Measurements from ENCODE around the gene CDNF.

The CDNF gene

GRCh38 chr10:14770927-14771326 is 66.9 kb downstream of the CDNF start:
- TF ChIP-seq CTCF (IDR thresholded peaks at IDR 0.05; ENCODE audit: low read length) (no peak), EZH2 (optimal IDR thresholded peaks at IDR 0.05; ENCODE audit: low read depth, low read length) (no peak), EZH2phosphoT487 (IDR thresholded peaks at IDR 0.05; ENCODE audit: low read length) (no peak)
- Histone ChIP-seq H3K27me3 (replicated peaks; ENCODE audit: insufficient read depth, low read length) (no peaks in the 10 kb centered on the region), H4K20me1 (ENCODE audit: insufficient read depth, low read length) (no peaks in the 10 kb centered on the region), H3K9me3 (replicated peaks; ENCODE audit: insufficient read depth, low read length) (no peaks in the 10 kb centered on the region), H2AFZ (ENCODE audit: low read length) (no peak overlapping the region), H3F3A (ENCODE audit: insufficient read depth, low read length) (no peaks in the 10 kb centered on the region), H3K36me3 (replicated peaks; ENCODE audit: insufficient read depth, low read length) (no peaks in the 10 kb centered on the region), H3K9ac (ENCODE audit: low read length) (no peak overlapping the region), H3K27ac (ENCODE audit: low read length) (no peak overlapping the region), H3K4me3 (ENCODE audit: low read length) (no peak overlapping the region), H3K4me1 (ENCODE audit: low read length) (no peaks in the 10 kb centered on the region), H3K9me2 (replicated peaks; ENCODE audit: insufficient read depth, low read length) (no peaks in the 10 kb centered on the region), H3K4me2 (ENCODE audit: low read depth, low read length) (no peak overlapping the region), H3K79me2 (ENCODE audit: low read length) (no peaks in the 10 kb centered on the region)
- DNase-seq: no peak

All from MM.1S (cell line).